Common myeloid progenitor, CD34-positive (primary cell): Measurements from ENCODE around the gene DOP1A.

Experiments used
- CTCF ChIA-PET: fragments of 350-600 bp; sonication (Branson Sonifier 250); formaldehyde crosslinking; loops from one replicate; lab custom pipeline; 2021; ENCODE audit warnings: antibody characterized with exemption; lab: Charles Lee
- POLR2A ChIA-PET: fragments of 350-600 bp; sonication (Branson Sonifier 250); formaldehyde crosslinking; loops from one replicate; lab custom pipeline; 2021; ENCODE audit warnings: antibody characterized with exemption; lab: Charles Lee
- DNase-seq, 3 donors: peaks; one replicate each; pipeline versions ENCODE4 v3.0.0 to v3.0.0-alpha.2; 2013
- H3K27ac ChIP-seq, 2 experiments: 1 replicate in 1 of 2; 2 replicates in 1 of 2; pipeline ENCODE4 v1.7.0; 2013; ENCODE audit warnings: inconsistent platforms in 2 of 2, low read length in 2 of 2, mild to moderate bottlenecking in 2 of 2, low read depth in 1 of 2, moderate library complexity in 1 of 2; ENCODE audit not compliant: severe bottlenecking in 2 of 2, insufficient read depth in 1 of 2, poor library complexity in 1 of 2
- H3K27me3 ChIP-seq, 5 experiments: replicated peaks in 2 of 5; 1 replicate in 3 of 5; 2 replicates in 2 of 5; pipeline versions ENCODE4 v1.6.1 to v1.7.0; 2013; ENCODE audit warnings: low read length in 4 of 5, mild to moderate bottlenecking in 2 of 5, moderate library complexity in 2 of 5, inconsistent platforms in 1 of 5; ENCODE audit not compliant: insufficient read depth in 5 of 5, control insufficient read depth in 4 of 5
- H3K36me3 ChIP-seq, 4 experiments: 1 replicate in 2 of 4; 2 replicates in 2 of 4; pipeline versions ENCODE4 v1.6.1 to v1.7.0; 2013; ENCODE audit warnings: low read length in 3 of 4, control low read depth in 1 of 4, mild to moderate bottlenecking in 1 of 4; ENCODE audit not compliant: control insufficient read depth in 4 of 4, insufficient read depth in 4 of 4
- H3K4me1 ChIP-seq, 4 experiments: 1 replicate in 3 of 4; 2 replicates in 1 of 4; pipeline versions ENCODE4 v1.6.1 to v1.7.1; 2013; ENCODE audit warnings: low read length in 3 of 4, mild to moderate bottlenecking in 3 of 4, control low read depth in 1 of 4, inconsistent platforms in 1 of 4, moderate library complexity in 1 of 4; ENCODE audit not compliant: control insufficient read depth in 4 of 4, insufficient read depth in 4 of 4; ENCODE audit errors: control extremely low read depth in 1 of 4
- H3K4me3 ChIP-seq, 7 experiments: 1 replicate in 4 of 7; 2 replicates in 3 of 7; pipeline versions ENCODE4 v1.5.1 to v1.7.0; 2013; ENCODE audit warnings: mild to moderate bottlenecking in 7 of 7, low read length in 6 of 7, moderate library complexity in 6 of 7, inconsistent platforms in 2 of 7, low read depth in 2 of 7, control low read depth in 1 of 7; ENCODE audit not compliant: insufficient read depth in 4 of 7, control insufficient read depth in 1 of 7; ENCODE audit errors: extremely low read depth in 1 of 7
- H3K9me3 ChIP-seq, 5 experiments: 1 replicate in 4 of 5; 2 replicates in 1 of 5; pipeline versions ENCODE4 v1.6.1 to v1.7.1; 2013; ENCODE audit warnings: low read length in 4 of 5, mild to moderate bottlenecking in 2 of 5, inconsistent platforms in 1 of 5, low read depth in 1 of 5, moderate library complexity in 1 of 5; ENCODE audit not compliant: control insufficient read depth in 4 of 5, insufficient read depth in 2 of 5; ENCODE audit errors: control extremely low read depth in 1 of 5
- WGBS: methylation state at CpG from one replicate; pipeline ENCODE4 v1.1.5; 2013; ENCODE audit not compliant: insufficient coverage; 5-methylcytosine and 5-hydroxymethylcytosine counted together

The DOP1A gene

GRCh38 chr6:83167726-83168278 lies 100.3 kb downstream of the DOP1A start:
- Histone ChIP-seq H3K4me3 (no peak overlapping the region), H3K27me3 (no peaks in the 10 kb centered on the region), H3K36me3 (peaks cover 25 to 74% (median 43%) of the 10 kb centered on the region in 4 experiments), H3K4me1 (no peaks in the 10 kb centered on the region), H3K27ac (no peak overlapping the region), H3K9me3 (no peaks in the 10 kb centered on the region)
- DNase-seq, result no peak
- CTCF ChIA-PET, result interaction anchor here (2.1 kb wide), 1 partner anchor 101 kb away, joined by 10 read pairs; the partner anchor contains the start of genes DOP1A and UBE3D
- POLR2A ChIA-PET, result no interaction called here
- WGBS, result 100% methylated on average over 3 of the region's 5 CpGs

- DNase-seq, result no peak
- ChIA-PET CTCF (interaction anchor here (2.1 kb wide), 1 partner anchor 102 kb away, joined by 10 read pairs; the partner anchor contains the start of genes DOP1A and UBE3D), POLR2A (no interaction called here)
- Histone ChIP-seq H3K9me3 (no peaks in the 10 kb centered on the region), H3K27ac (no peak overlapping the region), H3K4me3 (no peak overlapping the region), H3K36me3 (peaks cover 24 to 80% (median 46%) of the 10 kb centered on the region in 4 experiments), H3K4me1 (no peaks in the 10 kb centered on the region), H3K27me3 (no peaks in the 10 kb centered on the region)
- no CpG with 5 or more reads among the region's 1 CpG for WGBS
Observed at GRCh38 chr6:83168556-83168955, 101.1 kb downstream of the DOP1A start.

GRCh38 chr6:83169106-83169505 lies 101.6 kb downstream of the DOP1A start:
- DNase-seq, result no peak
- Histone ChIP-seq H3K27me3 (no peaks in the 10 kb centered on the region), H3K4me3 (no peak overlapping the region), H3K36me3 (peaks cover 24 to 82% (median 48%) of the 10 kb centered on the region in 4 experiments), H3K27ac (no peak overlapping the region), H3K9me3 (no peaks in the 10 kb centered on the region), H3K4me1 (no peaks in the 10 kb centered on the region)
- ChIA-PET CTCF (interaction anchor here (1.9 kb wide), 1 partner anchor 20 kb away, joined by 5 read pairs; no protein-coding TSS in a partner anchor), POLR2A (no interaction called here)

GRCh38 chr6:83169511-83169910 lies 102.0 kb downstream of the DOP1A start:
- Histone ChIP-seq H3K4me1 (no peaks in the 10 kb centered on the region), H3K36me3 (peaks cover 24 to 80% (median 50%) of the 10 kb centered on the region in 4 experiments), H3K4me3 (no peak overlapping the region), H3K27ac (no peak overlapping the region), H3K27me3 (no peaks in the 10 kb centered on the region), H3K9me3 (no peaks in the 10 kb centered on the region)
- WGBS, result no CpG with 5 or more reads among the region's 1 CpG
- CTCF ChIA-PET, result interaction anchor here (1.9 kb wide), 1 partner anchor 19 kb away, joined by 5 read pairs; no protein-coding TSS in a partner anchor
- no peak for DNase-seq
- POLR2A ChIA-PET, result no interaction called here

GRCh38 chr6:83176246-83176645 lies 108.8 kb downstream of the DOP1A start:
- H3K4me1 ChIP-seq, result no peaks in the 10 kb centered on the region
- CTCF ChIA-PET, result interaction anchor here (1.3 to 1.6 kb wide), 2 partner anchors 39 to 110 kb away, joined by 3 to 8 read pairs; partner anchors contain the start of genes DOP1A and UBE3D
- H3K4me3 ChIP-seq, result no peak overlapping the region
- H3K9me3 ChIP-seq, result no peaks in the 10 kb centered on the region
- H3K36me3 ChIP-seq, result peaks cover 9 to 47% (median 26%) of the 10 kb centered on the region in 4 experiments
- POLR2A ChIA-PET, result no interaction called here
- 98% methylated on average over 4 of the region's 4 CpGs for WGBS
- DNase-seq, result no peak
- H3K27ac ChIP-seq, result no peak overlapping the region
- no peaks in the 10 kb centered on the region for H3K27me3 ChIP-seq

- no peak for DNase-seq
- CTCF ChIA-PET, result interaction anchor here (0.6 to 0.7 kb wide), 2 partner anchors 35 to 1426 kb away, joined by 3 read pairs; no protein-coding TSS in a partner anchor
- POLR2A ChIA-PET, result no interaction called here
- H3K9me3 ChIP-seq, result no peaks in the 10 kb centered on the region
- H3K4me3 ChIP-seq, result no peak overlapping the region
- H3K4me1 ChIP-seq, result no peaks in the 10 kb centered on the region
- H3K27me3 ChIP-seq, result no peaks in the 10 kb centered on the region
- H3K27ac ChIP-seq, result no peak overlapping the region
- H3K36me3 ChIP-seq, result peaks cover 5 to 39% (median 23%) of the 10 kb centered on the region in 4 experiments
Observed at GRCh38 chr6:83180426-83180950, 113.0 kb downstream of the DOP1A start.

- ChIA-PET CTCF (no interaction called here), POLR2A (no interaction called here)
- Histone ChIP-seq H3K27me3 (no peaks in the 10 kb centered on the region), H3K9me3 (no peaks in the 10 kb centered on the region), H3K4me1 (no peaks in the 10 kb centered on the region), H3K27ac (no peak overlapping the region), H3K4me3 (no peak overlapping the region), H3K36me3 (peaks cover 5 to 39% (median 25%) of the 10 kb centered on the region in 4 experiments)
- 100% methylated on average over 1 of the region's 1 CpG for WGBS
- no peak for DNase-seq
Observed at GRCh38 chr6:83182114-83182513, 114.6 kb downstream of the DOP1A start.
